ENCODE measurements around the gene CSTB.

CSTB gene

GRCh38 chr21:43736224-43736883 lies 39.8 kb downstream of the CSTB start:
- peaks cover 43% of the 10 kb centered on the region for H3K36me3 ChIP-seq
- H3K27ac ChIP-seq, result no peak overlapping the region
- TF ChIP-seq CTCF (IDR thresholded peaks at IDR 0.05; ENCODE audit: low read depth, low read length), result no peak
- H3K4me3 ChIP-seq (ENCODE audit: low read depth, low read length), result no peak overlapping the region
- no peaks in the 10 kb centered on the region for H3K27me3 ChIP-seq (ENCODE audit: insufficient read depth, low read depth, severe bottlenecking)
- no peak for DNase-seq
- H3K9me3 ChIP-seq (ENCODE audit: severe bottlenecking), result no peaks in the 10 kb centered on the region

GRCh38 chr21:43735236-43736091 lies 40.6 kb downstream of the CSTB start:
- Histone ChIP-seq H3K27me3 (ENCODE audit: insufficient read depth, low read depth, severe bottlenecking) (no peaks in the 10 kb centered on the region), H3K9me3 (ENCODE audit: severe bottlenecking) (no peaks in the 10 kb centered on the region), H3K36me3 (peaks cover 43% of the 10 kb centered on the region), H3K27ac (no peak overlapping the region), H3K4me3 (ENCODE audit: low read depth, low read length) (no peak overlapping the region)
- no peak for TF ChIP-seq CTCF (IDR thresholded peaks at IDR 0.05; ENCODE audit: low read depth, low read length)
- DNase-seq, result no peak

DNA sequence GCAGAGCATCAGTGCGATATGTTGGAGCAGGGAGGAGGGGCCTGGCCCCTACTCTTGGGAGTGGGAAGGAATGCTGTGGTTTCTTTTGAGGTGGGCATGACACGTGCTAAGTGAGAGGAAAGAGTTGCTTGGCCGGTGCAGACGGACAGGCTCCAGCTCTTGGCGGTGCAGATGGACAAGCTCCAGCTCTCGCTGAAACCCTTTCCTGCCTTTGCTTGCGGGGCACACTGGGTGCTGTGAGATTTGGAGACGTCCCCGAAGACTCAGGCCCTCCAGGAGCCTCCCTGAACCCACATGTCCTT lies 41.2 kb downstream of the CSTB start:
- DNase-seq, result no peak
- no peak overlapping the region for H3K27ac ChIP-seq
- H3K27me3 ChIP-seq (ENCODE audit: insufficient read depth, low read depth, severe bottlenecking), result no peaks in the 10 kb centered on the region
- peaks cover 47% of the 10 kb centered on the region for H3K36me3 ChIP-seq
- no peak for TF ChIP-seq CTCF (IDR thresholded peaks at IDR 0.05; ENCODE audit: low read depth, low read length)
- H3K4me3 ChIP-seq (ENCODE audit: low read depth, low read length), result no peak overlapping the region
- no peaks in the 10 kb centered on the region for H3K9me3 ChIP-seq (ENCODE audit: severe bottlenecking)

DNA sequence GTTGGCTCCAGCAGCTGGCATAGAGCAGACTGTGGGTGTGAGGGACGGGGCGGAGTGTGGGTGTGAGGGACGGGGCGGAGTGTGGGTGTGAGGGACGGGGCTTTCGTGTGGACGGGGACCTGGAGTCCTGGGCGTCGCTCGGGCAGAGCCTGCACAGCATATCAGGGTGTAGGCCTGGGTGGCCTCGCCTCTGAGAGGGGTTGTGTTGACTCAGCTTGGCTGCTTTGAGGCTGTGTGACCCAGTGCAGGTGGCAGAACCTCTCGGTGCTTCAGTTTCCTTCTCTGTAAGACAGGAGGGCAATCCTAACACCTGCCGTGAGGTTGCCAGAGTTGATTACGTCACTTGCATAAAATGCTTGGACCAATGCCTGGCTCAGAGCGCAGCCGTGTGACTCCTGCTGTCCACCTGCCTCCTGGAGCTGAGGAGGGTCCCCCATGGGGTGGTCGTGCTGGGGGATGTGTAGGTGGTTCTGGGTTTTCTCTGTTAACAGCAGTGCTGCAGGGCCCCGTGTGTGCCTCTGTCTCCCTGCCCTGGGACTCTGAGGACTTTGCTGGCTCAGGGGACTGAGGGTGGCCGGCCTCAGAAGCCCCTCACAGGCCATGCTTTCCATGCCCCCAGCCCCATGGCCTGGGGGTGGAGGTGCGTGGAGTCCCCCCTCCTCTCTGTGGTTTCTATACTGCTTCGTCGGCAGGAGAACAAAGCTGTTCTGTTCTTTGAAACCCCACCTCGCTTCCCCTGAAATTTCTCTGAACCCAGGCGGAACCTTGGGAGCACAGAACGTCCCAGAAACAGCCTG lies 41.8 kb downstream of the CSTB start:
- DNase-seq, result no peak
- H3K27ac ChIP-seq, result no peak overlapping the region
- no peaks in the 10 kb centered on the region for H3K9me3 ChIP-seq (ENCODE audit: severe bottlenecking)
- TF ChIP-seq CTCF (IDR thresholded peaks at IDR 0.05; ENCODE audit: low read depth, low read length), result no peak
- H3K36me3 ChIP-seq, result peaks cover 44% of the 10 kb centered on the region
- H3K4me3 ChIP-seq (ENCODE audit: low read depth, low read length), result no peak overlapping the region
- H3K27me3 ChIP-seq (ENCODE audit: insufficient read depth, low read depth, severe bottlenecking), result no peaks in the 10 kb centered on the region

DNA sequence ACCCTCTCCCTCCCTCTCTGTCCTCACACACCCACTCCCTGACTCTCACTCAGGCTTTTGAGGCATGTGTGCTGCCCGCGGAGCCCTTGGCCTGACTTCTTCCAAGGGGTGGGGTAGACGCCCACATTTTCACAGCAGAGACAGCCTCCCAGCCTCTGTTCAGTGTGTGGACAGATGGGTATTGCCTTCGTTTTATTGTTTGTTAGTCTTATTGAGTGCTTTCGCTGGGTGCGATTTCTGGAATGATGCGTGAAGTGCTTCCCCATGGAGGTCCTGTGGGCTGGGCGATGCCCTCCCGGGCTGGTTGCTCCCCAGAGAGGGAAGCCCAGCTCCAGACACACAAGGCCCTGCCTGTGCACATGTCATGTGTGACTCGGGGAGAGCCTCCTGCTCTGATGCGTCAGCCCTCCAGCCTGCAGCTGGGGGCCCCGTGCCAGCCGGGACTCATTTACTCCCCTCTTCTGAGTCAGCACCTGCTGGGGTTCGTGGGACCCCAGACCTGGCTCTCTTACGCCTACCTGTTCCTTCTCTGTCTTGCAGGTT lies 42.5 kb downstream of the CSTB start:
- no peak for TF ChIP-seq CTCF (IDR thresholded peaks at IDR 0.05; ENCODE audit: low read depth, low read length)
- no peaks in the 10 kb centered on the region for H3K27me3 ChIP-seq (ENCODE audit: insufficient read depth, low read depth, severe bottlenecking)
- peaks cover 39% of the 10 kb centered on the region for H3K36me3 ChIP-seq
- no peak for DNase-seq
- no peak overlapping the region for H3K27ac ChIP-seq
- no peak overlapping the region for H3K4me3 ChIP-seq (ENCODE audit: low read depth, low read length)
- no peaks in the 10 kb centered on the region for H3K9me3 ChIP-seq (ENCODE audit: severe bottlenecking)

All from WERI-Rb-1 (cell line).